Fibroblast of the aortic adventitia (primary cell): ENCODE data around the gene LARP7. TPM values are rescaled to one million over a fixed set of nuclear protein-coding genes. Genes with fewer than 3 reads are reported as not detected.
"Not testable (repeated sequence)": the region's sequence is repeated elsewhere in the genome, so short reads cannot be mapped to it uniquely, and the experiment has no call there.

Experiments used
- DNase-seq: peaks from one replicate; pipeline ENCODE4 v3.0.0-alpha.2; 2010; ENCODE audit warnings: low read depth
- H3K4me3 ChIP-seq: 2 replicates; pipeline ENCODE4 v1.5.1; 2011; ENCODE audit warnings: low read depth, mild to moderate bottlenecking, control low read depth, low read length, moderate library complexity
- CTCF ChIP-seq: IDR thresholded peaks from 2 replicates; pipeline ENCODE4 v1.5.1; 2011; ENCODE audit warnings: mild to moderate bottlenecking, low read length, control low read depth, inconsistent platforms; ENCODE audit not compliant: insufficient read depth
- total RNA-seq: library from RNA; depleted of rRNA; stranded (reverse); fragments of >200 nt; gene quantifications from 2 replicates; pipeline ENCODE4 v1.2.3, GENCODE V29; 2012; ENCODE audit warnings: low replicate concordance

Gene LARP7
- total RNA-seq, 1 donor, result 47.4 TPM

- no peak overlapping the region for H3K4me3 ChIP-seq
- DNase-seq, result peak; percentile 79
- peak; percentile 77 for TF ChIP-seq CTCF
Observed at GRCh38 chr4:112604589-112604988, 32.4 kb upstream of the LARP7 start.

GRCh38 chr4:112612814-112613213, 24.1 kb upstream of the LARP7 start:
- not testable (repeated sequence) for H3K4me3 ChIP-seq, DNase-seq

- DNase-seq, result no peak
- no peak overlapping the region for H3K4me3 ChIP-seq
Observed at GRCh38 chr4:112616984-112617383, 20.0 kb upstream of the LARP7 start.

GRCh38 chr4:112626228-112626627, 10.7 kb upstream of the LARP7 start:
- no peak for DNase-seq
- no peak for TF ChIP-seq CTCF
- H3K4me3 ChIP-seq, result no peak overlapping the region

More at GRCh38 chr4:112616984-112617383, 20.0 kb upstream of the LARP7 start:
- no peak for TF ChIP-seq CTCF

GRCh38 chr4:112633477-112634235, 3.3 kb upstream of the LARP7 start:
- peak; percentile 72 for DNase-seq
- H3K4me3 ChIP-seq, result no peak overlapping the region
- peak; percentile 46 for TF ChIP-seq CTCF

- peak overlapping the region; percentile 96 for H3K4me3 ChIP-seq
- DNase-seq, result no peak
- TF ChIP-seq CTCF, result no peak
Observed at GRCh38 chr4:112637552-112637866, 566 bp downstream of the LARP7 start.

- DNase-seq, result no peak
- TF ChIP-seq CTCF, result no peak
- H3K4me3 ChIP-seq, result no peak overlapping the region
Observed at GRCh38 chr4:112642526-112642925, 5.6 kb downstream of the LARP7 start.

GRCh38 chr4:112644595-112645535, 7.9 kb downstream of the LARP7 start:
- DNase-seq, H3K4me3 ChIP-seq: not testable (repeated sequence)
